Osteoblast (primary cell): ENCODE data around the gene CFAP74. TPM values are rescaled to one million over a fixed set of nuclear protein-coding genes. Genes with fewer than 3 reads are reported as not detected.
A peak's percentile ranks its signal among the peaks of the same experiment; 100 is the strongest.

Source experiments
- DNase-seq: peaks from one replicate; pipeline ENCODE4 v3.0.0; 2011; ENCODE audit warnings: low spot score, mixed read lengths; ENCODE audit not compliant: insufficient read length; ENCODE audit errors: missing footprints
- H2AFZ ChIP-seq: 2 replicates; pipeline ENCODE4 v1.6.0; 2011; ENCODE audit warnings: mild to moderate bottlenecking, low read length
- H3K27ac ChIP-seq: 2 replicates; pipeline ENCODE4 v1.5.1; 2011; ENCODE audit warnings: mild to moderate bottlenecking, low read depth, low read length, moderate library complexity
- H3K27me3 ChIP-seq: 2 replicates; pipeline ENCODE4 v1.6.0; 2012; ENCODE audit warnings: mild to moderate bottlenecking, control low read depth, inconsistent platforms, low read length, moderate library complexity; ENCODE audit not compliant: insufficient read depth
- H3K36me3 ChIP-seq: 2 replicates; pipeline ENCODE4 v1.5.1; 2011; ENCODE audit warnings: mild to moderate bottlenecking, low read length, control low read depth, moderate library complexity; ENCODE audit not compliant: insufficient read depth
- H3K4me1 ChIP-seq: 2 replicates; pipeline ENCODE4 v1.5.1; 2011; ENCODE audit warnings: mild to moderate bottlenecking, low read length, control low read depth, moderate library complexity; ENCODE audit not compliant: insufficient read depth
- H3K4me2 ChIP-seq: 2 replicates; pipeline ENCODE4 v1.6.0; 2011; ENCODE audit warnings: mild to moderate bottlenecking, low read length; ENCODE audit not compliant: insufficient read depth
- H3K4me3 ChIP-seq: fragments of 200-600 bp; sonication (generic); 3 replicates; pipeline ENCODE4 v1.5.1; 2012; ENCODE audit warnings: mild to moderate bottlenecking, low read length, inconsistent platforms; ENCODE audit not compliant: insufficient read depth
- H3K79me2 ChIP-seq: 2 replicates; pipeline ENCODE4 v1.6.0; 2012; ENCODE audit warnings: mild to moderate bottlenecking, low read length, control low read depth, inconsistent platforms; ENCODE audit not compliant: insufficient read depth
- H3K9me3 ChIP-seq: 2 replicates; pipeline ENCODE4 v1.5.1; 2011; ENCODE audit warnings: low read depth, low read length, control low read depth
- H4K20me1 ChIP-seq: 2 replicates; pipeline ENCODE4 v1.6.0; 2012; ENCODE audit warnings: mild to moderate bottlenecking, low read length, control low read depth; ENCODE audit not compliant: insufficient read depth
- CTCF ChIP-seq: IDR thresholded peaks from 2 replicates; pipeline ENCODE4 v1.5.1; 2011; ENCODE audit warnings: mild to moderate bottlenecking, low read depth, low read length, moderate library complexity; ENCODE audit errors: extremely low read depth
- total RNA-seq: library from RNA; depleted of rRNA; stranded (reverse); fragments of >200 nt; gene quantifications from 2 replicates; pipeline ENCODE4 v1.2.3, GENCODE V29; 2012

The CFAP74 gene
- total RNA-seq, 1 donor = not detected

GRCh38 chr1:1872329-1872994 is 131.1 kb downstream of the CFAP74 start:
- H3K27ac ChIP-seq = no peak overlapping the region
- no peaks in the 10 kb centered on the region for H3K27me3 ChIP-seq
- peak; percentile 58 for DNase-seq
- no peak overlapping the region for H2AFZ ChIP-seq
- H3K4me2 ChIP-seq = no peak overlapping the region
- H3K4me3 ChIP-seq = no peak overlapping the region
- peaks cover 13% of the 10 kb centered on the region for H3K36me3 ChIP-seq
- no peaks in the 10 kb centered on the region for H3K9me3 ChIP-seq
- peaks cover 6% of the 10 kb centered on the region for H3K4me1 ChIP-seq
- no peak for TF ChIP-seq CTCF
- peaks cover 98% of the 10 kb centered on the region for H3K79me2 ChIP-seq
- H4K20me1 ChIP-seq = peaks cover 86% of the 10 kb centered on the region

Other genes starting within 250 kb of the CFAP74 start
- 43.9 and 45.6 TPM in 2 replicates for gene NADK, start 225.3 kb downstream of the CFAP74 start, total RNA-seq
- gene GNB1, start 112.7 kb downstream of the CFAP74 start, total RNA-seq = 84.6 and 88.7 TPM in 2 replicates
- 0.29 and 0.36 TPM in 2 replicates for gene CALML6, start 88.5 kb downstream of the CFAP74 start, total RNA-seq
- gene TMEM52, start 84.5 kb downstream of the CFAP74 start, total RNA-seq = not detected in 2 replicates
- not detected in 2 replicates for gene GABRD, start 15.6 kb upstream of the CFAP74 start, total RNA-seq
- gene PRKCZ, start 46.6 kb upstream of the CFAP74 start, total RNA-seq = 0.29 and 0.72 TPM in 2 replicates
- 18.6 and 25.3 TPM in 2 replicates for gene FAAP20, start 191.0 kb upstream of the CFAP74 start, total RNA-seq
- 48.9 TPM in 2 replicates for gene SKI, start 224.5 kb upstream of the CFAP74 start, total RNA-seq